HG02840 (cell line): Measurements from ENCODE around the gene JAKMIP1.

Experiments used
- ATAC-seq: cut with Tn5 transposase; IDR thresholded peaks from one replicate; pipeline ENCODE4 v1.9.1; 2021; ENCODE audit warnings: mild to moderate bottlenecking, moderate library complexity, moderate number of reproducible peaks; ENCODE audit not compliant: unreplicated experiment, low FRiP score

Gene JAKMIP1

DNA sequence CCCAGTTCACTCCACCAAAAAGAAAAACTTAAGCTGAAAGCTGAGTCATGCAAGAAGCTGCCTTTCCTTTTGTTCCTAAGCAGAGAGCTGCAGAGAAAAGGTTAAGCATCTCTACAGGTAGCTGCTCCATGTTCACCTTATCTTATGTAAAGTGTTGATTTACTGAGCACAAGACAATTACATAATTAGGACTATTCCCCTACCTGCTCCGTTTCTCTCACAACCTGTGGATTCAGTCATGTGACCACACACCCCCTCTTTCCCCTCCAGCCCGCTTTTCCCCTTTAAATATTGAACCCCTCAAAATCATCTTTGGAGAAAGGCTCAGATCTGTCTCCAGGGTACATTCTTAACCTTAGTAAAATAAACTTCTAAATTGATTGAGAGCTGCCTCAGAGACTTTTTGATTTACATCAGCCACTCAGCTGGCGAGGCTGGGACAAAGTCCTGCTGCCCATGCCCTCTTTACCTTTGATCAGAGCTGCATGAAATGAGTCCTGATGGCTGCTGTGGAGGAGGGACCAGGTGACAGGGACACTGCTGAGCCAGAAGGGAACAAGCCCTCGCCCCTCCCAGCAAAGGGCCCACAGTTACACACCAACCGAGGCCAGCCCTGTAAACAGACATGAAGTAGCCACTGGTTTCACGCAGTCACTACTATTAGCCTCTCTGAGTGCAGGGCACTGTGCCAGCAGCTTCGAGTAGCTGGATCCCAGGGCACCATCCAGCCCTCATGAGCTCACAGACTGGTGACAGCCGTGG is 128.2 kb downstream of the JAKMIP1 start:
- ATAC-seq: no peak

DNA sequence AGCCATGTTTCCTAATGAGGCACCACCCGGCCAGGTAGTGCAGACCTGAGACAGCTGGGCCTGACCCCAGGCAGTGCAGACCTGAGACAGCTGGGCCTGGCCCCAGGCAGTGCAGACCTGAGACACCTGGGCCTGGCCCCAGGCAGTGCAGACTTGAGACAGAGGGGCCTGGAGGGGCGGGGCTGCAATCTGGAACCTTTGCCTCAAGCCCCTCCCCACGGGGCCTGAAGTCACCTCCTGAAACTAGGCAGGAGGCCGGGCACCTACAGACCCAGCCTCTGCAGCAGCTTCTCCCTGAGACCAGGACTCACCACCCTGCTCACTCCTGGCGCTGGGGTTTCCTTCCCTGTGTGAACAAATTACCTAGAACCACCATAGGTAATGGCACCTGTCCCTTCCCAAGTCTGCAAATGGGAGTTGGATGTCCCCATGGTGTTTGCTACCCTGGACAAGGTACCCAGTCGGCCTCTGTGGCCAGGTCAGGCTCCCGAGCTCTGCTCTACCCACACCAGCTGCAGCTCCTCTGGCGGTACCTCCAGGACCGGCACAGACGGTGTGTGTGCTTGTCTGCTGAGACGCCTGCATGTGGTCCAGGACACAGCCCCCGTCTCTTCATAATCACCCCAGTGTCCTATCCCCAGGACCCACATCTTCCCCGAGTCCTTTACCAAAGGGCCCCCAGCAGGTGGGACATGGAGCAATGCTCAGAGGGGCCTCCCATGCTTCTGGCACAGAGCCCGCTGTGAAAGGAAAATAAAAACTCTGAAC is 129.0 kb downstream of the JAKMIP1 start:
- ATAC-seq: no peak

DNA sequence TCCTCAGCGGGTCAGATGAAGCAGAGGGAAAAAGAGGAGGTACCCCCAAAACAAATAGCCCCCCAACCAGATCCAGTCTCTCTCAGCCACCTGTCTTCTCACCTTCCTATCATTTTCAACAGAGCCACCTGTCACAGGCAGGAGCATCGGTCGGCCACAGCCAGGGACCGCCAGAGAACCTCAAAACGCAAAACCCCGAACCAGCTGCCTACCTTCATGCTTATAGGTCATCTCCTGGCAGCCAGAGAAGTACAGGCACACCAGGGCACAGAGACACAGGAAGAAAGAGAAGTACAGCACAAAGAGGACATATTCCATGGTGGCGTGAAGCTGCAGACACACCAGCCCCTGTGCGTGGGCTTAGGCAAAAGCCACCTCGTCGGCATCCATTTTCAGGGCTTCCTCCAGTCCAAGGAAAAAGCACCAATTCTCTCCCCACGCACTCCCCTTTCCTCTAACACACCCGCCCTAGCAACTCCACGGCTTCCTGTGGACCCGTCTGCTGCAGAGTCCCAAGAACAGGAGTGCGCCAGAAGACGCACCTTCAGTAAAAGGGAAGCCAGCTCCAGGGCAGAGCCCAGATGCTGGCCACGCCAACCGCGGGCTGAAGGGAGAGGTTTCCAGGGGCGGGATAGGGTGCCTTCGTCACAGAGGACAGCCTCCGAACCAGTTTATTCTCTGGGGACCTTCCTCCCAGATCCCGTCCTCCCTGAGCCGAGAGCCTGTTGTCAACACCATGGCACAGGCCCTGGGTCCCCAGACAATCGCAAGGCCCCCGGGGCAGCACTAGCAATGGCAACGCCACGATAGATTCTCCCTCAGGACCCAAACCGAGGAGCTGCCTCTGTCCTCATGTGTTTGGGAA is 130.3 kb downstream of the JAKMIP1 start:
- no peak for ATAC-seq

DNA sequence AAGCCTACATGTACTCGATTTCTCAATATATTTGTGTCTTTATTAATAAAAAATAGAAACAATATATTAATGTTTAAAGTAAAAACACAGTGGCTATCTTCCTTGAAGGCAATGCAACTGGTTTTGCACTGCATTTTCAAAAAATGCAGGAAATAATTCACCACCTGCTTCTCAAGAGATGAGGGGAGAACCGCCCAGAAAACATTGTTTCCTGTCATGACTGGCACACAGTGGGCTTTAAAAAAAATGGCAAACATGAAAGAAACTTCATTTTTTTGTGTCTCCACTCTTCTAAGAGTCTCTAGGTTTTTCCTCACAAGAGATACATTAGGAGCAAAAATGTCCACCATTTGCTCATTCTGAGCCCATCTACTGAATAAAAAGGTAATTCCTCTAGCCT is 131.4 kb downstream of the JAKMIP1 start:
- ATAC-seq: no peak

DNA sequence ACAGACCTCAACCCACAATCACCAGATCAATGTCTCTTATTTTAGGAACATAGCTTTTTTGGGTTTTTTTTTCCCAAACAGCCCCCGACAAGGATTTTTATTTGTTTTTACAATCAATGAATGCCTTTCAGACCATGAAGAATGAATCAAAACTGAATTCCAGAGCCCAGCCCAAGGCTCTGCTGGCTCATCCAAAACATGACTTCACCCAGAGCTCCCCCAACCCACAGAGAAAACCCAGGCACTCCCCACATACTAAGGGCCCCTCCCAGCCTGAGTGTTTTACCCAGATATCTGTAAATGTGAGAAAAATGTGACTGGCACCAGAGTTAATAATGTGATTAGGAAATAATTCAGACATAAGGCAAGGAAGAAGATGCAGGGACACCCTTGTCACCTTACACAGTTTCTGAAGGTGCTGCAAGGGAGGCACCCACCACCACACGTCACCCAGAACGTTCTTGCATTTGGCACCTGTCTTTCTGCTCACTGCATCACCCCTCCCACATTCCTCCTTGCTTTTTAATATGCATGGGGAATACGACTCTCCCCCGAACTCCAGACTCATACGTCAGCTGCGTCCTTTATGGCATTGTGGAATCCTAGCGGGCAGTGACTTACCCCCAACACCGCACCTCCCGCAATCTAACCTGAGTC is 134.3 kb downstream of the JAKMIP1 start:
- no peak for ATAC-seq

DNA sequence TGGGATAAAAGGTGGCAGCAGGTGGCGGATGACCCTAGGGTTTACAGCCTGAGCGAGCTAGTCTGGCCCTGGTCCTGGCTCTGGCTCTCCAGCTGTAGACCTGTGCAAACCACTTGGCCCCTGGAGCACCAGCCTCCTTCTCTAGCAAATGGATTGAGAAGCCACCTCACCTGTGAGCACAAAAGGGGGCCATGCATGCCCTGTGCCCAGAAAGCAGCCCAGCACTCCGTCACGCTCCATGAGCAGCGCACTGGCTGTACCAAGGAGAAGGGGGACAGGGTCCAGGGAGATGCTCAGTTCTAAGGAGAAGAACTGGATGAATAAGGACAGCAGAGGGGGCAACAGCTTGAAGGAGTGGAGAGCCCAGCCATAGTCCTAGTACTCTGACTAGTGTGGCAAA is 135.2 kb downstream of the JAKMIP1 start:
- no peak for ATAC-seq

DNA sequence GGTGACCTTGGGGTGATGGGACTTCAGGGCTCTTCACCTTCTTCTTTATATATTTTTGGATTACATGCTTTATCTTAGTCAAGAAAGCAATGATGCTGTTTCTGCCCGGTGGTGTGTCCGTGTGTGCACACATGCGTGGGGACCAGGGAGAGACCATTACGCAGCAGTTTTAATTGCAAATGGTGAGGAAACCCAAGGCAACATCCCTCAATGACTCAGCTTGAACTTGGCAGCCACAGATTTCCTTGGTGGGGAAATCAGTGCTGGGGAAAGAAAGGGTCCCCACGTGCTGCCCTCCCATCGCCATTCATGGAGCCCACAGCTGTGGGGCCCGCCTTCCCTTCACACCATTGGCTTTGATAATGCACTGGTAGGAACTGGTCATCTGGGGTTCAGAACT is 136.0 kb downstream of the JAKMIP1 start:
- ATAC-seq: no peak

DNA sequence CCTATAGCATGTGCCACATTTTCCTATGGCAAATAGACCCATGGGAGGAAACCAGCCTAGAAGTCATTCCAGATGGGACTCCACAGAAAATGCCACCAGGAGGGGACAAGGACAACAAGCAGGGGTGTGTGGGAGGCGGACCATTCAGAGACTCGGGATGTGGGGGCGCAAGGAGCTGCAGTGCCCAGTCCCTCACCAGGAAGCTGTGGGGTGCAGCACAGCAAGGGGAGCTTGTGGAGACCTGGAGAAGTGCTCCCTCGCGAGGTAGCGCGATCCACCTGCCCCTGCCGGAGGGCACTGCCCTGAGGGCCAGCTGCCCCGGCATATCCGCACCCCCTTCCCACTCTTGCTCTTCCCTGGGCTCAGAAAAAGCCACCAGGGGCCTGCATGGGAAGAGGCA is 136.7 kb downstream of the JAKMIP1 start:
- ATAC-seq: no peak

DNA sequence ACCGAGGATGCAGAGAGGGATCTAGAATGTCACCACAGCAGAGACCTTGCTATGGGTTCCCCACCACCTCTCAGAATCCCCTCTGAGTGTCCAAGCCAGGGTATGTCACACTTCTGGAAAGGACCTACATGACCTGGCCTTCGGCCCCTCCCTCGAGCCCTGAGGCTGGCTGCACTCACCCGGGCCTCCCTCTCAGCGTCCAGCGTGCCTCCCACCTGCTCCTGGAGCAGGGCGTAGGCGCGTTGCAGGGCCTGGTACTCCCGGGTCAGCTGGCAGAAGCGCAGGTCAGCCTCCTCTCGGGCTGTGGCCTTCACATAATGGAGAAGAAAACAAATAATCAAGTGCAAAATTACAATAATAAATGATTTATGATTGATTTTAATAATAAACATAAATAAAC is 138.2 kb downstream of the JAKMIP1 start:
- no peak for ATAC-seq

DNA sequence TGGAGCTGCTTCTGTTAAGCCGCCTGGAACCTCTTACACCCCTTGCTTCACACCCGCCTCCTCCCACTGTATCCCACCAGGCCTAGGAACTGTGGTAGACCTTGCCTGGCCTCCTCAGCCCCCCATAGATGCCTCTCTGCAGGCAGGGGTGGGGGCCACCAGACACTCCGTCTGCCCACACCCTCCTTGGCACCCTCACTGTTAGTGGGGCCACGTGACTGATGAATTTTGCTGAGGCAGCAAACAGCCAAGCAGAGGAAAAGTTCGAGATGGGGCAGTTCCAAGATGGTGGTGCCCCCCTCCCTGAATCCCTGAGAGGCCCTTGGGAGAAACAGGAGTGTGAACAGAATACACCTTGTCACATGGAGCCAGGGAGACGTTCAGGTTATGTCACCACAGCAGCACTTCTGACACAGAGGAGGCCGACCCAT is 141.0 kb downstream of the JAKMIP1 start:
- ATAC-seq: no peak

DNA sequence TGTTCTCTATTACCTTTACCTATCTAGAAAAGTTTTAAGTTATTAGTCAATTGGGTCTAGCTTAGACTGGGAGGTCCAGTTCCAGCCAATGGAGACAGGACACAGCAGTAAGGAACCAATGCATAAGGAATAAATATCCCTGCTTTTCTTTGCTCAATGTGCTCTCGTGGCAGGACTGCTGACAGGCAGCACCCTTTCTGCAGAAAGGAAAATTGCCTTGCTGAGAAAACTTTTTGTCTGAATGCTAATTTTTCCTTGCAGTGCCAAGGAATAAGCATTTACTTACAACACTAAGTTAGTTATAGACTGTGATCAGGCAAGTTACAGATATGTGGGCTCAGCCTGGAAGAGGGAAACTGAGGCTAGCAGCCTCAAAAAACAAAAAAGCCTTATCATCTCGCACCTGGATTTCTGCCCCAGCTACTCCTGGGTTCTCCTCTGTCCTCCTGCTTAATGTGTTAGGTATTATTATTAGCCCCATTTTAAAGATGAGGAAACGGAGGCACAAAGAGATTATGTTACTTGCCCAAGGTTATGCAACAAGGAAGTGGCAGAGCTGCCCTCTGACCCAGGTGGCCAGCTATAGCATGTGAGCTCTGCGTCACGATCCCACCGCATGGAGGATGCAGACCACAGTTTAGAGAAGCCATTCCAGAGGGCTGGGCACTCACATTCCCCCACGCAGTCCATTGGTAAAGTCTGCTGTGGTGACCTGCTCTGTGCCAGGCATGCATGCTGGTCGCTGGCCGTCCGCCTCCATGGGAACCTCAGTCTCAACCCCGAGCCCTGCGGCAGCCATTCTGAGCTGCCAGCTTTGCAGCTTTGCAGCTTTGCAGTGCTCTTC is 141.6 kb downstream of the JAKMIP1 start:
- no peak for ATAC-seq

DNA sequence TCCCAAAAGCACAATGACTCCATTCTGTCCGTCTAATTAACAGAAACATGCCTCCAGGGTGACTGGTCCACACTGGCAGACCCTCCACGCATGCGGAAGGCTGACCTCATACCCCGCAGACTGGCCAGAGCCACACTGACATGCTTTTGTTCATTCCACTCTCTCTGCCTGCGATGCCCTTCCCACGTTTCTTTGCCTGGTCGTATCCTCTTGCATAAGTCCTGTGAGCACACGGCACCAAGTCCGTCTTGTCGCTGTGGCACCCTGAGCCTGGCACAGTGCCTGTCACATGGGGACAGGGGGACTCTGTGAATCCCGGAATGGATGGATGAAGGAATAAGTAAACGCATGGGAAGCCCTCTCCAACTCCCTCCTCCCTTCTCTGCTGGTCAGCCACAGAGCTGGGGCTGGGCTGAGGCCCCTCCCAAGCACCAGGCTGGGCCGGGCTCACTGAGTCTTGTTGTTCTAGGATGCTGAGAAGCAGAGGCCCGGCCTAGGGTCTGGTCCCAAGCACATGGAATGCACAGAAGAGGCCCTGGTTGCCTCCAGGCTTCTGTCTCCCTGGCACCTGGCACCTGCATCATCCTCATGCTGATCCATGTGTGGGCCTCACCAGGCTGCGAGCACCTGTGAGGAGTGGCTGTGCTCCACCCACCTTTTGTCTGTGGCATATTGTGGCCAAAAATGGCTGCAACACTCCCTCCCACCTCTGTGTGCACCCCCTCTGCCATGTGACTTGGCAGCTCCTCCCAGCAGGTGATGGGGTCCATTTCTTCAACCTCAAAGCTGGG is 143.2 kb downstream of the JAKMIP1 start:
- no peak for ATAC-seq

DNA sequence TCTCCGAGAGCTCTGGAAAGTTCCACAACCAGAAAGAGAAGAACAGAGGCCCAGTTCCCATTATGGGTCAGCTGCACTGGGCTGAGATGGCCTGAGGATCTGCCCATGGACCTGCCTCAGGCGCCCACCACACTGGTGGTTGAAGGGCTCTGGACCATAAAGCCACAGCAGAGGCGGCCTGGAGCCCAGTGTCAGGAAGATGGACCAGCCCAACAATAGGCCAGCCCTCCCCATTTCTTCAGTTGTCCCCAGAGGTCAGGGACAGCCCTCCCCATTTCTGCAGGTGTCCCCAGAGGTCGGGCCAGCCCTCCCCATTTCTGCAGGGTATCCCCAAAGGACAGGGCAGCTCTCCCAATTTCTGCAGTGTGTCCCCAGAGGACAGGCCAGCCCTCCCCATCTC is 144.9 kb downstream of the JAKMIP1 start:
- no peak for ATAC-seq

DNA sequence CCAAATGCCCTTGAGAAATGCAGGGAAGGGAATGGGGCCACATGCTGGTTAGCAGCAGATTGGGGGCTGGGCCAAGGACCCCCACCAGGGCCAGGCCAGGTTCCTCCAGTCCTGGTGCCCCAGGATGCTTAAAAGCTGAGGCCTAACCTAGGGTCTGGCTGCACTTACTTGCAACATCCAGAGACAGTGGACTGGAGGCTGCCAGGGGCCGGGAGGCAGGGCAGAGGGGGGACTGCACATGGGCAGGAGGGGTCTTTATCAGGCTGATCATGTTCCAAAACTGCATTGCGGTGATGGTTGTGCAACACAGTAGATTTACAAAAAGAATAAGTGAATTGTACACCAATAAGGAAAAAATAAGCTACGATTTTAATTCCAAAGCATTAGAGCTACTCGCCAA is 145.3 kb downstream of the JAKMIP1 start:
- ATAC-seq: no peak

DNA sequence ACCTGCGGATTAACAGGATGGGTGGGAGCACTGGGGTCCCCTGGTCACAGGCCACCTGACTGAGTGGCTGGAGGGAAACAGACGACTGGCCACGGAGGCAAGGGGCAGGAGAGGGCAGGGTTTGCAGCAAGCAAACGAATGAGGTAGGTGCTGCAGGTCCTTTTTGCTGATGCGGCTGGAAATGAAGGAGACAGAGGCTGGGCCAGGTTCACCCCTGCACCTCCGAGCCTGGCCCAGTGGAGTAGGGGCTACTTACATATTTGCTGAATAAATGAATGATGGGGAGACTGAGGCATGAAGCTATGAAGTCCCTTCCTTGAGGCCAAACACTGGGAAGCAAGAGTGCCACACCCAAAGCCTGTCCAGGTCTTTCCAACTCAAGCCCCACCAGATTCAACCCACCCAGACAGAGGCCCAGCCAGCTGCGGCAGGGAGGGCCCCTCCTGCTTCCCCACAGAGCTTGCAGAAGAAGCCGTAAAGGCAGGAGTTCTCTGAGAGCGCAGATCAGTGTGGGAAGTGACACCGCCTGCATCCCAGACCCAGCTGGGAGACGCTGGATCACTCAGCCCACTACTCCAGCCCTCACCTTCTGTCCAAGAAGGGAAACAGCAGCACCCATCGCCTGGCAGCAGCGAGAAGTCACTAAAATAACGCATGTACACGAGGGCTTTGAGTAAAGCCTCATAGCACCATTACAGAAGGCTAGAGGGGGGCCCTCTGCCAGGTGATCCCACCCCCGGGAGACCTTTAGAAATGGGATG is 146.0 kb downstream of the JAKMIP1 start:
- ATAC-seq: no peak

DNA sequence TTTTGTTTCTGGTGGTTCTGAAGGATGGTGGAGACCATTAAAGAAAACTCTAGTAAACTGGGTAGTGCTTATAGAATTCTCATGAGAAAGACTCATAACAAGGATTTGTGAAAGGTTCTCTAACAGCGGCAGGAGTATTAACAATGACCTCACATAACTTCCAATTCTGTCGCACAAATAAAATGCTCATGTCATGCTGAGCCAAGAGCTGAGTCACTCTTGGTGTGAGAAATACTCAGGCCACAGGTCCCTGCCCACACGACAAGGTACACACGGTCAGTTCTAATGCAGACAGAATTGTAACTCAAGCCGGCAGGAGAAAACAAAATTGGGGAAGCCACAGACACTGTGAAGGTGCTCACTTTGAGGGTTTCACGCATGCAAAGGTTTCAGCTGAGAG is 147.7 kb downstream of the JAKMIP1 start:
- no peak for ATAC-seq

DNA sequence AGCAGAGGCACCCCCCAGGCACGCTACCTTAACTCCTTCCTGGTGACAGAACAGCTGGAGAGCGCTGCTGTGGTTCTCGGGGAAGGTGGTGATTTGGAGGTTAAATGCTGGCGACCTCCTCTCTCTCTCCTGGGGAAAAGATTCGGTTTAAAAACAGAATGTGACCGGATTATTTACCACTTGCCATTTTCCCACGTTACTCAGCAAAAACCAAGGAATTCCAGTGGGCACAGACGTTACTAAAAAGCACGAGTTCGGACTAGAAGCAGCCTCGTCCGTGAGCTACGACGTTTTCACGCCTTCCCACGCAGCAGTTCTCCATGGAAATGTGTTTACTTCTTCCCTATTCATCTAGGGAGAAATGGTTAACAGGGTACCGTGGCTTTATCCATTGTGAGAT is 149.8 kb downstream of the JAKMIP1 start:
- no peak for ATAC-seq

DNA sequence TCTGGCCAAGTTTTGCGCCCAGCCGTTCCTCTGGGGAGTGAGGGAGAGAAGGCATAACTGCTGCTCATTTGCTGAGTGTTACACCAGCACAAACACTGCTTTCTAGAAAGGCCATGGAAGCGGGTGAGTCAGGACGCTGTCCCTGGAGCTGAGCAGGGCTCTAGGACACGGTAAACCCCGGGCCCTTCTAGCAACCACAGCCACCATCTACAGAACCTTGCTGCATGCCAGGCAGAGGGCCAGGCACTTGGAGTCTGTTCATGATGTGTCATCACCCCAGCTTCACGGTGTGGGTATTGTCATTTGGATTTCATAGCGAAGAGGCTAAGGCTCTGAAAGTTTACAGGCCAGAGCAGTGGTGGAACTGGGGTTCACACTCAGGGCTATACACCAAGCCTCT is 150.4 kb downstream of the JAKMIP1 start:
- no peak for ATAC-seq
